ENCODE data around the gene GYPC.
"Not testable (repeated sequence)": the region's sequence is repeated elsewhere in the genome, so short reads cannot be mapped to it uniquely, and the experiment has no call there.

GYPC gene

GRCh38 chr2:126655500-126656430, at the start of gene GYPC:
GYPC (plus strand) TSS chr2:126656158; CDS start chr2:126656264, 106 bp downstream.
- peak; percentile 67 for DNase-seq (ENCODE audit: low read depth, low spot score)

- DNase-seq (ENCODE audit: low read depth, low spot score): no peak
Observed at GRCh38 chr2:126614524-126615227, 41.3 kb upstream of the GYPC start.

GRCh38 chr2:126616606-126617069, 39.3 kb upstream of the GYPC start:
- no peak for DNase-seq (ENCODE audit: low read depth, low spot score)

GRCh38 chr2:126620302-126620701, 35.7 kb upstream of the GYPC start:
- no peak for DNase-seq (ENCODE audit: low read depth, low spot score)

GRCh38 chr2:126623000-126623399, 33.0 kb upstream of the GYPC start:
- no peak for DNase-seq (ENCODE audit: low read depth, low spot score)

- no peak for DNase-seq (ENCODE audit: low read depth, low spot score)
Observed at GRCh38 chr2:126627643-126628042, 28.3 kb upstream of the GYPC start.

GRCh38 chr2:126634273-126634861, 21.6 kb upstream of the GYPC start:
- DNase-seq (ENCODE audit: low read depth, low spot score): no peak

GRCh38 chr2:126635281-126635680, 20.7 kb upstream of the GYPC start:
- DNase-seq (ENCODE audit: low read depth, low spot score): no peak

- no peak for DNase-seq (ENCODE audit: low read depth, low spot score)
Observed at GRCh38 chr2:126635736-126636135, 20.2 kb upstream of the GYPC start.

- DNase-seq (ENCODE audit: low read depth, low spot score): no peak
Observed at GRCh38 chr2:126637386-126637785, 18.6 kb upstream of the GYPC start.

GRCh38 chr2:126638746-126639145, 17.2 kb upstream of the GYPC start:
- DNase-seq (ENCODE audit: low read depth, low spot score): no peak

GRCh38 chr2:126639276-126639675, 16.7 kb upstream of the GYPC start:
- DNase-seq (ENCODE audit: low read depth, low spot score): no peak

- not testable (repeated sequence) for DNase-seq (ENCODE audit: low read depth, low spot score)
Observed at GRCh38 chr2:126641294-126641693, 14.7 kb upstream of the GYPC start.

- DNase-seq (ENCODE audit: low read depth, low spot score): no peak
Observed at GRCh38 chr2:126642031-126642430, 13.9 kb upstream of the GYPC start.

- no peak for DNase-seq (ENCODE audit: low read depth, low spot score)
Observed at GRCh38 chr2:126643431-126643830, 12.5 kb upstream of the GYPC start.

GRCh38 chr2:126643972-126644371, 12.0 kb upstream of the GYPC start:
- DNase-seq (ENCODE audit: low read depth, low spot score): no peak

GRCh38 chr2:126644630-126645191, 11.2 kb upstream of the GYPC start:
- no peak for DNase-seq (ENCODE audit: low read depth, low spot score)

GRCh38 chr2:126645211-126645618, 10.7 kb upstream of the GYPC start:
- DNase-seq (ENCODE audit: low read depth, low spot score): no peak

GRCh38 chr2:126646026-126646425, 9.9 kb upstream of the GYPC start:
- no peak for DNase-seq (ENCODE audit: low read depth, low spot score)

GRCh38 chr2:126647714-126648344, 8.1 kb upstream of the GYPC start:
- DNase-seq (ENCODE audit: low read depth, low spot score): not testable (repeated sequence)

GRCh38 chr2:126648345-126648786, 7.6 kb upstream of the GYPC start:
- not testable (repeated sequence) for DNase-seq (ENCODE audit: low read depth, low spot score)
